NCI-H510A (cell line): Measurements from ENCODE around the gene RPIA.
A peak's percentile ranks its signal among the peaks of the same experiment; 100 is the strongest.
"Not testable (repeated sequence)": the region's sequence is repeated elsewhere in the genome, so short reads cannot be mapped to it uniquely, and the experiment has no call there.

Source experiments
- DNase-seq: peaks from one replicate; lab custom pipeline; 2025; lab: John Stamatoyannopoulos, UW

RPIA gene

DNA sequence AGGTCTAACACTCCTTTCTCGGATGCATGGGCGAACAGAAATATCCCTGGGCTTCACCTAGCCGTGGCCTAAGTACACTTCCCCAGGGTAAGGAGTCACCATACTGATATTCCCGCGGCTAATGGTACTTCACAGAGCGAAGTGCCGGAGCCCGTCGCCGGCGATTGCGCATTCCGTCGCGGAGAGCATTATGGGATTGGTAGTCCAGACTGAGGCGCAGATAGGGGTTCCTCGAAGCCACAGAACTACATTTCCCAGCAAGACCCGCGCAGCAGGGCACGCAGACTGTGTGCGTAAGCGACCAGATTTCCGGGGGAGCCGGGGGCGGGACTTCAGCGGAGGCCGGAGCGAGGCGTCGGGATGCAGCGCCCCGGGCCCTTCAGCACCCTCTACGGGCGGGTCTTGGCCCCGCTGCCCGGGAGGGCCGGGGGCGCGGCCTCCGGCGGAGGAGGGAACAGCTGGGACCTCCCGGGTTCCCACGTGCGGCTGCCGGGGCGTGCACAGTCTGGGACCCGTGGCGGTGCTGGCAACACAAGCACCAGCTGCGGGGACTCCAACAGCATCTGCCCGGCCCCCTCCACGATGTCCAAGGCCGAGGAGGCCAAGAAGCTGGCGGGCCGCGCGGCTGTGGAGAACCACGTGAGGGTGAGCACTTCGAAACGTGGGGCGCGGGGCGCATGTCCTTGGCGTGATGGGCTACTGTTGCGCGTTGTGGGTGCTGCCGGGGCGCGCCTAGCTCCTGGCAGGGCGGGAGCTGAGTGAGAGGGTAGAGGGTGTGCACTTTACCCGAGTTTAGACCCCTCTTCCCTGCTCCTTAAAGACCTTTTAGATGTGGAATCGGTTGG, at the start of gene RPIA:
Gene RPIA, plus strand, starts transcription at position 335 of the 845 bp plus-strand sequence. Its CDS starts 26 bp downstream, at position 361.
- DNase-seq = peak; percentile 96

DNA sequence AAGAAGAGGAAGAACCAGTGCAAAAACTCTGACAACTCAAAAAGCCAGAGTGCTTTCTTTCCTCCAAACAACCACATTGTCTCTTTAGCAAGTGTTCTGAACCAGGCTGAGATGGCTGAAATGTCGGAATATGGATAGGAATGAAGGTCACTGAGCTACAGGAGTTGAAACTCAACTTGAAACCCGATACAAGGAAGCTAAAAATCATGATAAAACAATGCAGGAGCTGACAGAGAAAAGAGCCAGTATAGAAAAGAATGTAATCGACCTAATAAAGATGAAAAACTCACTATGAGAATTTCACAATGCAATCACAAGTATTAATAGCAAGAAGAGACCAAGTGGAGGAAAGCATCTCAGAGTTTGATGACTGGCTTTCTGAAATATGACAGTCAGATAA, 49.2 kb upstream of the RPIA start:
- DNase-seq = no peak

GRCh38 chr2:88645291-88645882, 46.1 kb upstream of the RPIA start:
- not testable (repeated sequence) for DNase-seq

DNA sequence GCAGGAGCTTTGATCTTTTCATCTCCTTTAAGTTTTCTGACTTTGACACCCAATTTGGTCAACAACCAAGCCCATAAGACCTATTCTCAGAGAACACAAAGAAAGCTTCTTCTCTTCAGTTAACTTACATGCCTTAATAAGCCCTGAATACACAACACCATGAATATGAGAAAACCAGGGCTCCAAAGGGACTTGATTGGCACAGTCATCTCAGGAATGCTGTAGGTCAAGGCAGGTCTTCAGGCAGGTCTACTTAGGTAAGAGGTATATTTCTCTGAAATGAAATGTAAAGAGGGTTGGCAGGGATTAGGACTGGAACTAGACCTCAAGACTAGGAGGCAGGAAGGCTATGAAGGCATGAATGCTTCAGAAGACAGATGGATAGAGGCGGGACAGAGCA, 39.8 kb upstream of the RPIA start:
- no peak for DNase-seq

GRCh38 chr2:88654714-88655113, 36.8 kb upstream of the RPIA start:
- no peak for DNase-seq

DNA sequence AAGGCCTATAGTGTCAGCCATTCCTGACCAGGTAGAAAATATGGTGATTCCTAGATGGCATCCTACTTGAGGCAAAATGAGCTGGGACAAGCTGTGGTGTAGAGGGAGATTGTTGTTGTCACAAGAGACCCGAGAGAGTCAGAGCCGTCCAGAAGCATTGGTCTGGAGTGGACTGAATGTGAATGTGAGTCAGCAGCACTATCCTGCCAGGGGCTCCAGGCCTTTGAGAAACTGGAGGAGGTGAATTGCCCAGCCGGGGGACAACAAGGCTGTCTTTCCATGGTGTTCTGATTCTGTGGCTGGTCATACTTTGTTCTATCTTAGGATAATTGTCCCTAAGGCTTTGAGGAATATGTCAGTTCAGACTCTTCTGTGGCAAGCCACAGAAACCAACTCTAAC, 34.8 kb upstream of the RPIA start:
- no peak for DNase-seq

DNA sequence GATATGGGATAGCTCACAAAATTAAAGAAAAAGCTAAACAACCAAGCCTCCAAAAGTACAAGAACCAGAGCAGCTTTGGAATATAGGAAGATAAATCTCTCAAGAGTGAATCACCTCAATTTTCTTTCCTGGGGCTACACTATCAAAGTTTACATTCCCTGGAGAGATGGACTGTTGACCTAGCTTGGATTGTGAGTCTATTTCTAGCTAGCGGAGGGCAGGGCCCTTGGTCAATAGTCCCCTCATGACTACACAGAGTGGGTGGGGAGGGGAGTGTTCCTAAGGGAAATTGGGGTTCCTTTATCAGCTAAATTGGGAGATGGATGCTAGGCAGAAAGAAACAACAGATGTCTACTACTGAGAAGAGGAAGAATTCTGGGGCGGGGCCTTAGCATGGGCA, 34.3 kb upstream of the RPIA start:
- DNase-seq = no peak

GRCh38 chr2:88658326-88658725, 33.1 kb upstream of the RPIA start:
- DNase-seq = no peak

- no peak for DNase-seq
Observed at GRCh38 chr2:88658881-88659537, 32.5 kb upstream of the RPIA start.

- peak; percentile 69 for DNase-seq
Observed at GRCh38 chr2:88659538-88659915, 31.9 kb upstream of the RPIA start.

DNA sequence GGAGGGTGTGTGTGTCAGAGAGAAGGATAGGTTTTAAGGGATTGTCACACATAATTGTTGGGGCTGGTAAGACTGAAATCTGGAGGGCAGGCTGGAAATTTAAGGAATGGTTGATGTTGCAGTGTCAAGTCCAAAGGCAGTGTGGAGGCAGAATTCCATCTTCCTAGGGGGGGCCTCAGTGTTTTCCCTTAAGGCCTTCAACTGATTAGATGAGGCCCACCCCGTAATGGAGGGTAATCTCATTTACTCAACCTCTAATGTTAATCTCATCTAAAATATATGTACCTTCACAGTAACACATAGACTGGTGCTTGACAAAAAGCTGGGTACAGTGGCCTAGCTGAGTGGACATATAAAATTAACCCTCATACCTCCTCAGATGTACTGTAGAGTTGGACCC, 30.9 kb upstream of the RPIA start:
- no peak for DNase-seq

DNA sequence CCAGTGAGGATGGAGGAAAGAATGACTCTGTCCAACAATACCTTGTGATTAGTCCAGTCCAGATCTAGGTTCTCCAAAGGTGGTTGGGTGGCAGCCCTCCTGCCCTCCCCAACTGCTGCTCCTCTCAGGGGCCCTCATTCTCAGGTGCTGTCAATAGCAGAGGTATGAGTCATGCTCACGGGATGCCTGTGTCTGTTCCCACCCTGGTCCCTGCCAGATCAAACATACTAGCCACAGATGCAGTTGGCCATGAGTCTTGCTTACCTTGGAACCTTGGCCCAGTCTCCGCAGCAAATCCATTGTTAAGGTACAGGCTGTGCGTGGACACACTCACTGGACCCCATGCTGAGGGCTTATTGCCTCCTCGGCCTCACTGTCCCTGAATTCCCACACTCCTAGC, 24.9 kb upstream of the RPIA start:
- DNase-seq = no peak

DNA sequence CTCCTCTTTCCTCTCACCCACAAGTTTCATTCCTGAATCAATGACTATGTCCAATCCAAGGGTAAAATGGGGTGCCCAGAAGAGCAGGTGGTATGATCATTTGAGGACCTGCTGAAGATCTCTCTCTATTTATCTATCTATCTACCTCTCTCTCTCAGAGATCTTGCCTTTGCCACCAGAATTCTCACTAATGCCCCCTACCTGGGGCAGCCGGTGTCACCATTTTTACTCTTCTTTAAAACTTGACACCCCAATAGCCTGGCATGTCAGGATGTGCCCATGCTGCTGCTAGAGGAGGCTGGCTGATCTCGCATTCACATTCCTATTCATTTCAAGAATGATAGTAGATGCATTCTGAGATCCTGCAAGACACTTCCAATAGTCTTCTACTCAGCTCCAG, 24.3 kb upstream of the RPIA start:
- DNase-seq = no peak

GRCh38 chr2:88668862-88669261, 22.6 kb upstream of the RPIA start:
- DNase-seq = no peak

- DNase-seq = no peak
Observed at GRCh38 chr2:88669482-88670214, 21.8 kb upstream of the RPIA start.

DNA sequence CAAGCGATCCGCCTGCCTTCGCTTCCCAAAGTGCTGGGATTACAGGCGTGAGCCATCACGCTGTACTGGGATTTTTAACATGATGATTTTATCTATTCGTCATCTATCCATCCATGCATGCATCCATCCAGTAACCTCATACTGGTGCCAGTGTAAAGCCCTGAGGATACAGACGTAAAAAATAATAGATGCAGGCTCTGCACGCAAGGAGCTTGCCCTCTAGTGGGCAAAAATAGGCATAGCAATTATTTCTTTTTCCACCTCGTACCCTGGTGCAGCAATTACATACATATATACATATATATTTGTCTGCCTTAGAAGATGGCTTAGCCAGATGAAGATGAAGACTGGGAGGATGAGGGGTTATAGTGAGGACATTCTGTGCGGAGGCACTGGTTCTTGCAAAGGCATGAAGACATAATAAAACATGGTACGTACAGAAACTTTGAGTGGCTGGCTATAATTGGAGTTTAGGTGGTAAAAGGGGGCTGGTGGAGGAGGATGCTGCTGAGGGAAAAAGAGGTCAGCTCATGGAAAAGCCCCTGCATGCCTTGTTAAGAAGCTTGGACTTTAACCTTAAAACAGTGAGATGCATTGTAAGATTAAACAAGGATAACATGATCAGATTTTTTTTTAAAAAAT, 19.6 kb upstream of the RPIA start:
- no peak for DNase-seq

- no peak for DNase-seq
Observed at GRCh38 chr2:88673363-88673762, 18.1 kb upstream of the RPIA start.

DNA sequence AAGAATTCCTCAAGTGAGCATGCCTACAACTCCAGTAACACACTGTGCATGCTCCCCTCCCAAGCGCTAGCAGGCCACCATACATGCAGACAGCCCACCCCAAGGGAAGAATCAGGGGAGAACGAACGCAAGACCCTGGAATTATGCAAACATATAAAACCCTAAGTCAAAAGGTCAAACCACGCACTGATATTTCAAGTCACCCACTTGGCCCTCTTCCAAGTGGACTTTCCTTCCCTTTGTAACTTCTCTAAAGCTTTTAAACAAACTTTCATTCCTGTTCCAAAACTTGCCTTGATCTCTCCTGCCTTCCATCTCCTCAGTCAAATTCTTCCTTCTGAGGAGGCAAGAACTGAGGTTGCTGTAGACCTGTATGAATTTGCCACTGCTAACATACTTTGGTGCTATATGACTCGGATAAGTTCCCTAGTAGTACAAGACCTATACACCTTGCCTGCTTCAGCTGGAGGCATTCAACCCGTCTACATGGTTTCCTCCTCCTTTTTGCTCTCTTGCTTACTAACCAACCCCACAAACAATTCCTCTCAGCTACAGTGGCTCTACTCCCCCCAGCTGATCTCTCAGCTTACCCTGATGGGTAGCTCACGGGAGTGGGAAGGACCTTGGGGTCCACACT, 11.1 kb upstream of the RPIA start:
- DNase-seq = no peak

- DNase-seq = no peak
Observed at GRCh38 chr2:88680916-88681315, 10.6 kb upstream of the RPIA start.

GRCh38 chr2:88683160-88684021, 8.1 kb upstream of the RPIA start:
- DNase-seq = no peak

- DNase-seq = no peak
Observed at GRCh38 chr2:88684519-88684918, 7.0 kb upstream of the RPIA start.
